ENCODE data around the gene LNPEP. TPM values are rescaled to one million over a fixed set of nuclear protein-coding genes. Genes with fewer than 3 reads are reported as not detected.

Gene LNPEP
- total and polyA plus RNA-seq, 2 experiments from 2014 or later, result 7.3 to 20.1 TPM

- WGBS, 2 experiments (ENCODE audit: low coverage in 1 of 2, low lambda C conversion rate in 2 of 2, missing lambda C conversion rate in 2 of 2), result 97 to 98% methylated on average over 1 of the region's 1 CpG
- no peaks in the 10 kb centered on the region for H3K9me2 ChIP-seq (ENCODE audit: insufficient read depth)
- H3K9me3 ChIP-seq (ENCODE audit: low read depth), result no peaks in the 10 kb centered on the region
- H2AFZ ChIP-seq, result no peak overlapping the region
- no peaks in the 10 kb centered on the region for H3K27me3 ChIP-seq (replicated peaks; ENCODE audit: insufficient read depth)
- no peak overlapping the region for H3K4me3 ChIP-seq
- TF ChIP-seq EZH2 (IDR thresholded peaks at IDR 0.05; ENCODE audit: insufficient read depth, poor library complexity, severe bottlenecking) (no peak), EZH2phosphoT487 (IDR thresholded peaks at IDR 0.05; ENCODE audit: insufficient read depth, low read depth) (no peak)
- no peak overlapping the region for H3K27ac ChIP-seq
- peaks cover 86% of the 10 kb centered on the region for H3K79me2 ChIP-seq (ENCODE audit: insufficient read depth)
- H4K20me1 ChIP-seq (ENCODE audit: insufficient read depth), result no peaks in the 10 kb centered on the region
- H3K36me3 ChIP-seq (ENCODE audit: low read depth), result no peaks in the 10 kb centered on the region
- no peak overlapping the region for H3K4me2 ChIP-seq (ENCODE audit: unreplicated experiment)
- H3F3A ChIP-seq (ENCODE audit: insufficient read depth), result peaks cover 18% of the 10 kb centered on the region; the same call in 1 of the 2 replicates
- DNase-seq, result no peak
- H3K9ac ChIP-seq, result no peak overlapping the region
- H3K4me1 ChIP-seq (ENCODE audit: insufficient read depth), result peaks cover 15% of the 10 kb centered on the region
- in situ Hi-C loops (cut with MboI), result no loop called here
Measured at GRCh38 chr5:96961053-96961452, 25.2 kb downstream of the LNPEP start.

- no peak overlapping the region for H3K4me3 ChIP-seq
- no peaks in the 10 kb centered on the region for H3K9me3 ChIP-seq (ENCODE audit: low read depth)
- peak overlapping the region; percentile 18 for H3K4me2 ChIP-seq (ENCODE audit: unreplicated experiment)
- no peaks in the 10 kb centered on the region for H3K9me2 ChIP-seq (ENCODE audit: insufficient read depth)
- 57 to 69% methylated on average over 4 of the region's 4 CpGs for WGBS, 2 experiments (ENCODE audit: low coverage in 1 of 2, low lambda C conversion rate in 2 of 2, missing lambda C conversion rate in 2 of 2)
- peaks cover 18% of the 10 kb centered on the region; the same call in 1 of the 2 replicates for H3F3A ChIP-seq (ENCODE audit: insufficient read depth)
- H2AFZ ChIP-seq, result no peak overlapping the region
- no peak for DNase-seq
- H3K27ac ChIP-seq, result peak overlapping the region; percentile 74
- H3K36me3 ChIP-seq (ENCODE audit: low read depth), result no peaks in the 10 kb centered on the region
- TF ChIP-seq EZH2phosphoT487 (IDR thresholded peaks at IDR 0.05; ENCODE audit: insufficient read depth, low read depth), result no peak
- TF ChIP-seq EZH2 (IDR thresholded peaks at IDR 0.05; ENCODE audit: insufficient read depth, poor library complexity, severe bottlenecking), result no peak
- in situ Hi-C loops (cut with MboI), result no loop called here
- no peak overlapping the region for H3K9ac ChIP-seq
- peaks cover 84% of the 10 kb centered on the region for H3K79me2 ChIP-seq (ENCODE audit: insufficient read depth)
- H3K27me3 ChIP-seq (replicated peaks; ENCODE audit: insufficient read depth), result no peaks in the 10 kb centered on the region
- no peaks in the 10 kb centered on the region for H4K20me1 ChIP-seq (ENCODE audit: insufficient read depth)
- H3K4me1 ChIP-seq (ENCODE audit: insufficient read depth), result peaks cover 15% of the 10 kb centered on the region
Measured at GRCh38 chr5:96962540-96962991, 26.7 kb downstream of the LNPEP start.

DNA sequence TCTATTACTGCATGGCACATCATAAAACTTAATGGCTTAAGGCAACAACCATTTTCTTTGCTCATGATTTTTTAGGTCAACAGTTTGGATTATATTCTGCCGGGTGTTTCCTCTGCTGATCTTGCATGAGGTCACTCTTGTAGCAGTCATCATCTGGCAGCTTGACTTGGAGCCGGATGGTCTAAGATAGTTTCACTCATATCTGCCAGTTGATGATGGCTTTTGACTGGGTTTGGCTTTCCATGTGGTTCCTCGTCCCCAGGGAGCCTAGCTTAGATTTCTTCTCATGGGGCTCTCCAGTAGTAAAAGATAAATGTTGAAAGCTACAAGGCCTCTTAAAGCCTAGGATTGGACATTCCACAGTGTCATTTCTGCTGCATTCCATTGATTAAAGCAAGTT is 27.4 kb downstream of the LNPEP start:
- peak; percentile 95 for DNase-seq
- peak overlapping the region; percentile 31 for H3K4me2 ChIP-seq (ENCODE audit: unreplicated experiment)
- peak overlapping the region; percentile 10; the same call in 1 of the 2 replicates for H3K4me3 ChIP-seq
- H2AFZ ChIP-seq, result peak overlapping the region; percentile 42; the same call in 1 of the 2 replicates
- no peaks in the 10 kb centered on the region for H3K9me3 ChIP-seq (ENCODE audit: low read depth)
- H3K9ac ChIP-seq, result 0 out of 2 replicates have a peak overlapping the region, but pooled peaks have one; percentile 18
- no peak for TF ChIP-seq EZH2 (IDR thresholded peaks at IDR 0.05; ENCODE audit: insufficient read depth, poor library complexity, severe bottlenecking)
- TF ChIP-seq EZH2phosphoT487 (IDR thresholded peaks at IDR 0.05; ENCODE audit: insufficient read depth, low read depth), result no peak
- H3K36me3 ChIP-seq (ENCODE audit: low read depth), result no peaks in the 10 kb centered on the region
- H3K27me3 ChIP-seq (replicated peaks; ENCODE audit: insufficient read depth), result no peaks in the 10 kb centered on the region
- H3K9me2 ChIP-seq (ENCODE audit: insufficient read depth), result no peaks in the 10 kb centered on the region
- peaks cover 22% of the 10 kb centered on the region for H3K4me1 ChIP-seq (ENCODE audit: insufficient read depth)
- peaks cover 83% of the 10 kb centered on the region for H3K79me2 ChIP-seq (ENCODE audit: insufficient read depth)
- 5 to 9% methylated on average over 3 of the region's 3 CpGs for WGBS, 2 experiments (ENCODE audit: low coverage in 1 of 2, low lambda C conversion rate in 2 of 2, missing lambda C conversion rate in 2 of 2)
- H3F3A ChIP-seq (ENCODE audit: insufficient read depth), result peaks cover 18% of the 10 kb centered on the region; the same call in 1 of the 2 replicates
- no peaks in the 10 kb centered on the region for H4K20me1 ChIP-seq (ENCODE audit: insufficient read depth)
- peak overlapping the region; percentile 74 for H3K27ac ChIP-seq
- in situ Hi-C loops (cut with MboI), result no loop called here

- Histone ChIP-seq H3K4me3 (no peak overlapping the region), H3K4me1 (ENCODE audit: insufficient read depth) (peaks cover 35% of the 10 kb centered on the region), H3K27me3 (replicated peaks; ENCODE audit: insufficient read depth) (no peaks in the 10 kb centered on the region), H3K9ac (no peak overlapping the region), H3K9me2 (ENCODE audit: insufficient read depth) (no peaks in the 10 kb centered on the region), H3K4me2 (ENCODE audit: unreplicated experiment) (no peak overlapping the region), H3K27ac (no peak overlapping the region), H3F3A (ENCODE audit: insufficient read depth) (peaks cover 18% of the 10 kb centered on the region; the same call in 1 of the 2 replicates), H4K20me1 (ENCODE audit: insufficient read depth) (no peaks in the 10 kb centered on the region; the same call in 1 of the 2 replicates), H2AFZ (no peak overlapping the region), H3K79me2 (ENCODE audit: insufficient read depth) (peaks cover 84% of the 10 kb centered on the region), H3K36me3 (ENCODE audit: low read depth) (no peaks in the 10 kb centered on the region), H3K9me3 (ENCODE audit: low read depth) (no peaks in the 10 kb centered on the region)
- in situ Hi-C loops (cut with MboI), result no loop called here
- DNase-seq, result no peak
- TF ChIP-seq EZH2phosphoT487 (IDR thresholded peaks at IDR 0.05; ENCODE audit: insufficient read depth, low read depth) (no peak), EZH2 (IDR thresholded peaks at IDR 0.05; ENCODE audit: insufficient read depth, poor library complexity, severe bottlenecking) (no peak)
- WGBS, 2 experiments (ENCODE audit: low coverage in 1 of 2, low lambda C conversion rate in 2 of 2, missing lambda C conversion rate in 2 of 2), result 81 to 85% methylated on average over 4 of the region's 4 CpGs
Measured at GRCh38 chr5:96966801-96967200, 30.9 kb downstream of the LNPEP start.

Measured in GM23248 (cell line).